Ovary (tissue), 9 donors: ENCODE results near the gene TTLL5. TPM values are rescaled to one million over a fixed set of nuclear protein-coding genes. Genes with fewer than 3 reads are reported as not detected.

ENCODE experiments used
- DNase-seq, 5 donors: peaks; one replicate each; pipeline ENCODE4 v3.0.0-alpha.2; 2019 to 2020
- H3K27ac ChIP-seq, 2 donors: fragments of 200-600 bp; one replicate each; pipeline versions ENCODE4 v1.5.1 to v1.8.0; 2019 to 2022
- H3K27me3 ChIP-seq: fragments of 200-600 bp; one replicate; pipeline ENCODE4 v1.8.0; 2022
- H3K36me3 ChIP-seq: fragments of 200-600 bp; sonication (generic); one replicate; pipeline ENCODE4 v1.5.1; 2019
- H3K4me1 ChIP-seq: one replicate; pipeline ENCODE4 v1.8.1; 2013; ENCODE audit warnings: mild to moderate bottlenecking, moderate library complexity; ENCODE audit not compliant: insufficient read depth
- H3K4me3 ChIP-seq: fragments of 200-600 bp; sonication (generic); one replicate; pipeline ENCODE4 v1.5.1; 2017
- H3K9me3 ChIP-seq, 2 donors: fragments of 200-600 bp in 1 of 2; sonication (generic) in 1 of 2; one replicate each; pipeline versions ENCODE4 v1.5.1 to v1.8.1; 2013 to 2019; ENCODE audit warnings: mild to moderate bottlenecking in 1 of 2, moderate library complexity in 1 of 2
- CTCF ChIP-seq, 3 donors: fragments of 450-650 bp in 2 of 3; fragments of 200-600 bp in 1 of 3; IDR thresholded peaks; one replicate each; pipeline versions ENCODE4 v1.5.1 to v1.8.0; 2016 to 2022; ENCODE audit warnings: antibody characterized with exemption in 3 of 3, mild to moderate bottlenecking in 1 of 3
- EP300 ChIP-seq: sonication (generic); formaldehyde crosslinking; IDR thresholded peaks from one replicate; pipeline ENCODE4 v1.6.1; 2017; ENCODE audit warnings: antibody characterized with exemption
- POLR2A ChIP-seq: fragments of 450-650 bp; IDR thresholded peaks from one replicate; pipeline ENCODE4 v1.6.1; 2017; ENCODE audit warnings: antibody characterized with exemption, mild to moderate bottlenecking, moderate library complexity
- WGBS, 3 donors: extraction: QIAGEN DNeasy Blood & Tissue Kit in 1 of 3; methylation state at CpG; one replicate each; pipeline versions ENCODE4 v1.1.5 to v1.1.7; 2013 to 2017; 5-methylcytosine and 5-hydroxymethylcytosine counted together
- intact Hi-C, 4 donors: fragments of 100-400 bp; cut with DNase I; formaldehyde crosslinking; loops; one replicate each; pipeline versions ENCODE4 v1.11.0 to v1.15.1; 2022 to 2023
- polyA plus RNA-seq, 2 donors: library from polyadenylated mRNA; stranded (reverse); fragments of 200-250 nt in 1 of 2; fragments of 350-450 nt in 1 of 2; fragmentation: Illumina TruSeq in 1 of 2; extraction: RNeasy Lipid Tissue Mini Kit (QIAGEN cat#74804) in 1 of 2; gene quantifications; one replicate each; pipeline ENCODE4 v1.2.3, GENCODE V29; 2013 to 2014
- total RNA-seq, 7 donors: library from RNA; depleted of rRNA in 2 of 7; stranded (reverse); fragments of >200 nt in 2 of 7; fragmentation: NEBNext Ultra II Directional in 3 of 7; extraction: Animal tissue kit (Norgen Biotek cat#: 25700) in 3 of 7; gene quantifications; one replicate each; pipeline versions ENCODE4 v1.1.0 to v1.2.4, GENCODE V29; 2016 to 2023
- donor health status: DM: no; HTN: no; CAD: no; lungs with moderate emphysema.
- donor health status: DM: no; HTN: no; CAD: no.
- donor health status: Bipolar disorder and iron deficiency.
- donor health status: DM: yes; HTN: yes; CAD: no.
- donor health status: DM: no; HTN: no; CAD: no.
- donor health status: DM: yes; HTN: yes; CAD: no.

TTLL5 gene
- total and polyA plus RNA-seq, 9 donors = 11.0 to 34.9 (median 27.3) TPM

- Histone ChIP-seq H3K36me3 (no peaks in the 10 kb centered on the region), H3K9me3 (no peaks in the 10 kb centered on the region), H3K4me1 (peaks cover 4% of the 10 kb centered on the region), H3K27me3 (no peaks in the 10 kb centered on the region), H3K4me3 (no peak overlapping the region), H3K27ac (no peak overlapping the region)
- WGBS, 3 donors = 85 to 92% (median 90%) methylated on average over 3 of the region's 3 CpGs
- no peak for DNase-seq
- intact Hi-C loops = loop anchor here in 2 of 4 donors (5.0 to 10.0 kb wide), 3 partner anchors 68 to 195 kb away; partner anchors contain the start of gene TGFB3 (in 1 of the 2)
- TF ChIP-seq EP300 (no peak), POLR2A (no peak), CTCF (IDR thresholded peaks at IDR 0.05) (no peak)
These were observed 248.6 kb downstream of the TTLL5 start for GRCh38 chr14:75909630-75910029.

GRCh38 chr14:75910048-75910447 is 249.0 kb downstream of the TTLL5 start:
- DNase-seq = no peak
- Histone ChIP-seq H3K4me3 (no peak overlapping the region), H3K27me3 (no peaks in the 10 kb centered on the region), H3K4me1 (peaks cover 4% of the 10 kb centered on the region), H3K27ac (no peak overlapping the region), H3K36me3 (no peaks in the 10 kb centered on the region), H3K9me3 (no peaks in the 10 kb centered on the region)
- TF ChIP-seq POLR2A (no peak), CTCF (IDR thresholded peaks at IDR 0.05) (no peak), EP300 (no peak)
- intact Hi-C loops = no loop called here
- WGBS, 3 donors = 88 to 90% (median 88%) methylated on average over 2 of the region's 2 CpGs

- intact Hi-C loops = no loop called here
- DNase-seq = no peak
- 72 to 79% (median 75%) methylated on average over 7 of the region's 7 CpGs for WGBS, 3 donors
These were observed 250.8 kb downstream of the TTLL5 start for GRCh38 chr14:75911883-75912282.

DNA sequence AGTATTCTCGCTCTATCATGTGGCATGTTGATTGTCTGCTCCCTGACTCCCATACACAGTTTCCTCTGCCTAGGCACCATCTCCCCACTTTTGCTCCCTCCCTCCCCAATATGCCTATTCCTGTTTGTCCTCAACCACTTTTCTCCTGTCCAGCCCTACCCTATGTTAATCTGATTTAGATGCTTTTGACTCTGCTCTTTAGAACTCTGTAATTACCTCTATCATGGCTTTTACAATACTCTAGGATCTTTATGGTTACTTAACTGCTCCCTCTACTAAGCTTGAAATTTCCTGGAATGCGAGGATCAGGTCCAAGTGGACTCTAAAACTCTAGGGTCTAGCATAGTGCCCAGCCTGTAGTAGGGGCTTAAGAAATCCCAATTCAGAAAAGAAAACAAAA is 252.1 kb downstream of the TTLL5 start:
- intact Hi-C loops = no loop called here
- Histone ChIP-seq H3K9me3 (no peaks in the 10 kb centered on the region), H3K27ac (no peak overlapping the region), H3K27me3 (no peaks in the 10 kb centered on the region), H3K4me1 (no peaks in the 10 kb centered on the region), H3K36me3 (no peaks in the 10 kb centered on the region), H3K4me3 (no peak overlapping the region)
- 96 to 97% (median 96%) methylated on average over 2 of the region's 2 CpGs for WGBS, 3 donors
- TF ChIP-seq EP300 (no peak), POLR2A (no peak), CTCF (IDR thresholded peaks at IDR 0.05) (no peak)
- DNase-seq = no peak

More at GRCh38 chr14:75911883-75912282, 250.8 kb downstream of the TTLL5 start:
- Histone ChIP-seq H3K27ac (no peak overlapping the region), H3K4me3 (no peak overlapping the region), H3K4me1 (no peaks in the 10 kb centered on the region), H3K36me3 (no peaks in the 10 kb centered on the region), H3K27me3 (no peaks in the 10 kb centered on the region), H3K9me3 (no peaks in the 10 kb centered on the region)
- TF ChIP-seq POLR2A = no peak
- no peak for TF ChIP-seq EP300
- TF ChIP-seq CTCF (IDR thresholded peaks at IDR 0.05) = no peak
